ENCODE measurements around the gene RPL36. TPM values are rescaled to one million over a fixed set of nuclear protein-coding genes. Genes with fewer than 3 reads are reported as not detected.

RPL36 gene
- total RNA-seq, 4 donors from 2014 or later: 329 to 784 (median 462) TPM

GRCh38 chr19:5667751-5668271 is 22.3 kb upstream of the RPL36 start:
- DNase-seq: no peak
- TF ChIP-seq CTCF (IDR thresholded peaks at IDR 0.05 in 4 of 5, conservative IDR thresholded peaks at IDR 0.05 in 1 of 5) (no peak), POLR2A (IDR thresholded peaks at IDR 0.05) (no peak)
- peaks cover 0 to 9% of the 10 kb centered on the region in 2 donors for H3K4me1 ChIP-seq
- no peak overlapping the region for H3K4me3 ChIP-seq
- no peaks in the 10 kb centered on the region for H3K27me3 ChIP-seq
- H3K27ac ChIP-seq: no peak overlapping the region
- in situ Hi-C loops (cut with MboI; ENCODE audit: low sequenced_read_pairs in 4 of 4): no loop called here
- ATAC-seq: no peak
- H3K36me3 ChIP-seq: peaks cover 3 to 71% of the 10 kb centered on the region in 2 donors
- no peaks in the 10 kb centered on the region for H3K9me3 ChIP-seq
- intact Hi-C loops (cut with DNase I; ENCODE audit: low total_unique reads): no loop called here

GRCh38 chr19:5669212-5669611 is 20.9 kb upstream of the RPL36 start:
- no peak overlapping the region for H3K4me3 ChIP-seq

GRCh38 chr19:5671600-5671999 is 18.5 kb upstream of the RPL36 start:
- ATAC-seq: no peak
- intact Hi-C loops (cut with DNase I; ENCODE audit: low total_unique reads): no loop called here

More at GRCh38 chr19:5669212-5669611, 20.9 kb upstream of the RPL36 start:
- Histone ChIP-seq H3K36me3 (peaks cover 0 to 57% of the 10 kb centered on the region in 2 donors), H3K4me1 (peaks cover 0 to 7% of the 10 kb centered on the region in 2 donors), H3K27ac (no peak overlapping the region), H3K9me3 (no peaks in the 10 kb centered on the region), H3K27me3 (no peaks in the 10 kb centered on the region)
- TF ChIP-seq CTCF (IDR thresholded peaks at IDR 0.05 in 4 of 5, conservative IDR thresholded peaks at IDR 0.05 in 1 of 5): no peak
- TF ChIP-seq POLR2A (IDR thresholded peaks at IDR 0.05): no peak
- in situ Hi-C loops (cut with MboI; ENCODE audit: low sequenced_read_pairs in 4 of 4) (no loop called here), intact Hi-C loops (cut with DNase I; ENCODE audit: low total_unique reads) (no loop called here)
- ATAC-seq (no peak), DNase-seq (no peak)

GRCh38 chr19:5672708-5673459 is 17.2 kb upstream of the RPL36 start:
- DNase-seq (no peak), ATAC-seq (no peak)
- Histone ChIP-seq H3K27me3 (no peaks in the 10 kb centered on the region), H3K27ac (no peak overlapping the region), H3K4me3 (no peak overlapping the region), H3K4me1 (peaks cover 4 to 8% of the 10 kb centered on the region in 2 donors), H3K36me3 (peaks cover 0 to 22% of the 10 kb centered on the region in 2 donors), H3K9me3 (no peaks in the 10 kb centered on the region)
- intact Hi-C loops (cut with DNase I; ENCODE audit: low total_unique reads): no loop called here
- in situ Hi-C loops (cut with MboI; ENCODE audit: low sequenced_read_pairs in 4 of 4): loop anchor here in 1 of 4 donors (10.0 kb wide), 1 partner anchor 48 kb away; the partner anchor contains the start of genes SAFB and SAFB2
- TF ChIP-seq CTCF (IDR thresholded peaks at IDR 0.05 in 4 of 5, conservative IDR thresholded peaks at IDR 0.05 in 1 of 5) (no peak), POLR2A (IDR thresholded peaks at IDR 0.05) (no peak)

More at GRCh38 chr19:5671600-5671999, 18.5 kb upstream of the RPL36 start:
- peaks cover 4 to 7% of the 10 kb centered on the region in 2 donors for H3K4me1 ChIP-seq
- H3K9me3 ChIP-seq: no peaks in the 10 kb centered on the region
- no peak overlapping the region for H3K27ac ChIP-seq
- H3K27me3 ChIP-seq: no peaks in the 10 kb centered on the region
- in situ Hi-C loops (cut with MboI; ENCODE audit: low sequenced_read_pairs in 4 of 4): loop anchor here in 1 of 4 donors (10.0 kb wide), 1 partner anchor 47 kb away; the partner anchor contains the start of genes SAFB and SAFB2
- no peak overlapping the region for H3K4me3 ChIP-seq
- DNase-seq: no peak
- peaks cover 0 to 33% of the 10 kb centered on the region in 2 donors for H3K36me3 ChIP-seq
- TF ChIP-seq CTCF (IDR thresholded peaks at IDR 0.05 in 4 of 5, conservative IDR thresholded peaks at IDR 0.05 in 1 of 5) (no peak), POLR2A (IDR thresholded peaks at IDR 0.05) (no peak)

All from gastrocnemius medialis (tissue), 4 donors.